Measurements from ENCODE around the gene NPTN.

DNA sequence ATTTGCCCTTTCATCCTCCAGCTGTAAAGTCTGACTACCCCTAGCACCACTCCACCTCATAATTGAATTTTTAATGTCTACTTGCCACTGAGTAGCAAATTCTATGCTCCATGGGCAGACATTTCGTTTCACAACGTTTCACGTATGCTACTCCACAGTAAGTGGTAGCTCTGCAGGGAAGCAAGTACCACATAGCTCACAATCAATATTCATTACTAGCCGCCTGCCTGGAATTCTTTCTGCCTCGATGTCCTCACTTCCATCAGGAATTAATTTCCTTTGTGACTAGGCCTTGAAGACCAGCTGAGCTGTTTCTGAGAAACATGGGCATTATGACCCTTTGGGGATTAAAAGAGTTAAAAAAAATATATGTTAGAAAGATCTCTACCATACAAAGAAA lies 15.3 kb downstream of the NPTN start:
- TF ChIP-seq, protein P1, sequence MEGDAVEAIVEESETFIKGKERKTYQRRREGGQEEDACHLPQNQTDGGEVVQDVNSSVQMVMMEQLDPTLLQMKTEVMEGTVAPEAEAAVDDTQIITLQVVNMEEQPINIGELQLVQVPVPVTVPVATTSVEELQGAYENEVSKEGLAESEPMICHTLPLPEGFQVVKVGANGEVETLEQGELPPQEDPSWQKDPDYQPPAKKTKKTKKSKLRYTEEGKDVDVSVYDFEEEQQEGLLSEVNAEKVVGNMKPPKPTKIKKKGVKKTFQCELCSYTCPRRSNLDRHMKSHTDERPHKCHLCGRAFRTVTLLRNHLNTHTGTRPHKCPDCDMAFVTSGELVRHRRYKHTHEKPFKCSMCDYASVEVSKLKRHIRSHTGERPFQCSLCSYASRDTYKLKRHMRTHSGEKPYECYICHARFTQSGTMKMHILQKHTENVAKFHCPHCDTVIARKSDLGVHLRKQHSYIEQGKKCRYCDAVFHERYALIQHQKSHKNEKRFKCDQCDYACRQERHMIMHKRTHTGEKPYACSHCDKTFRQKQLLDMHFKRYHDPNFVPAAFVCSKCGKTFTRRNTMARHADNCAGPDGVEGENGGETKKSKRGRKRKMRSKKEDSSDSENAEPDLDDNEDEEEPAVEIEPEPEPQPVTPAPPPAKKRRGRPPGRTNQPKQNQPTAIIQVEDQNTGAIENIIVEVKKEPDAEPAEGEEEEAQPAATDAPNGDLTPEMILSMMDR (IDR thresholded peaks at IDR 0.05; ENCODE audit: low read length) = no peak
- TF ChIP-seq EZH2 (optimal IDR thresholded peaks at IDR 0.05; ENCODE audit: low read depth, low read length) = no peak
